ENCODE measurements around the gene POU6F1. TPM values are rescaled to one million over a fixed set of nuclear protein-coding genes. Genes with fewer than 3 reads are reported as not detected.

Gene POU6F1
- total RNA-seq, 2 experiments from 2014 or later, result 3.6 to 5.4 TPM

- CTCF ChIA-PET, result no interaction called here
- Mint-ChIP-seq H3K4me3 (no peak overlapping the region), H3K27ac (no peak overlapping the region)
These were observed 17.7 kb downstream of the POU6F1 start for GRCh38 chr12:51200156-51200555.

GRCh38 chr12:51199366-51199945 lies 18.4 kb downstream of the POU6F1 start:
- no peak overlapping the region for H3K27ac Mint-ChIP-seq
- H3K27me3 Mint-ChIP-seq, result no peaks in the 10 kb centered on the region
- CTCF ChIA-PET, result no interaction called here
- DNase-seq (no peak), ATAC-seq (no peak)
- no peaks in the 10 kb centered on the region for H3K9me3 Mint-ChIP-seq (ENCODE audit: low read depth)
- H3K4me3 Mint-ChIP-seq, result no peak overlapping the region
- H3K36me3 Mint-ChIP-seq, result no peaks in the 10 kb centered on the region
- H3K4me1 Mint-ChIP-seq, result peaks cover 7% of the 10 kb centered on the region

More at GRCh38 chr12:51200156-51200555, 17.7 kb downstream of the POU6F1 start:
- DNase-seq, result no peak
- H3K36me3 Mint-ChIP-seq, result no peaks in the 10 kb centered on the region
- no peaks in the 10 kb centered on the region for H3K27me3 Mint-ChIP-seq
- no peak for ATAC-seq
- H3K4me1 Mint-ChIP-seq, result peaks cover 7% of the 10 kb centered on the region
- no peaks in the 10 kb centered on the region for H3K9me3 Mint-ChIP-seq (ENCODE audit: low read depth)

GRCh38 chr12:51198568-51199365 lies 19.1 kb downstream of the POU6F1 start:
- no peaks in the 10 kb centered on the region for H3K36me3 Mint-ChIP-seq
- CTCF ChIA-PET, result no interaction called here
- H3K27ac Mint-ChIP-seq, result no peak overlapping the region
- no peaks in the 10 kb centered on the region for H3K9me3 Mint-ChIP-seq (ENCODE audit: low read depth)
- H3K27me3 Mint-ChIP-seq, result no peaks in the 10 kb centered on the region
- ATAC-seq, result no peak
- no peak for DNase-seq
- no peak overlapping the region for H3K4me3 Mint-ChIP-seq
- peaks cover 7% of the 10 kb centered on the region for H3K4me1 Mint-ChIP-seq

- ATAC-seq, result no peak
- H3K27ac Mint-ChIP-seq, result no peak overlapping the region
- H3K4me3 Mint-ChIP-seq, result no peak overlapping the region
- peaks cover 1% of the 10 kb centered on the region for H3K4me1 Mint-ChIP-seq
- CTCF ChIA-PET, result interaction anchor here (1.2 kb wide), 1 partner anchor 19 kb away, joined by 3 read pairs; the partner anchor contains the start of gene POU6F1
- no peaks in the 10 kb centered on the region for H3K9me3 Mint-ChIP-seq (ENCODE audit: low read depth)
- H3K27me3 Mint-ChIP-seq, result no peaks in the 10 kb centered on the region
- no peak for DNase-seq
- no peaks in the 10 kb centered on the region for H3K36me3 Mint-ChIP-seq
These were observed 19.9 kb downstream of the POU6F1 start for GRCh38 chr12:51197736-51198567.

- Mint-ChIP-seq H3K36me3 (no peaks in the 10 kb centered on the region), H3K9me3 (ENCODE audit: low read depth) (no peaks in the 10 kb centered on the region), H3K27ac (no peak overlapping the region), H3K4me3 (no peak overlapping the region), H3K4me1 (no peaks in the 10 kb centered on the region), H3K27me3 (no peaks in the 10 kb centered on the region)
- no peak for DNase-seq
- CTCF ChIA-PET, result interaction anchor here (1.2 kb wide), 1 partner anchor 21 kb away, joined by 3 read pairs; the partner anchor contains the start of gene POU6F1
- no peak for ATAC-seq
These were observed 21.3 kb downstream of the POU6F1 start for GRCh38 chr12:51196547-51196946.

DNA sequence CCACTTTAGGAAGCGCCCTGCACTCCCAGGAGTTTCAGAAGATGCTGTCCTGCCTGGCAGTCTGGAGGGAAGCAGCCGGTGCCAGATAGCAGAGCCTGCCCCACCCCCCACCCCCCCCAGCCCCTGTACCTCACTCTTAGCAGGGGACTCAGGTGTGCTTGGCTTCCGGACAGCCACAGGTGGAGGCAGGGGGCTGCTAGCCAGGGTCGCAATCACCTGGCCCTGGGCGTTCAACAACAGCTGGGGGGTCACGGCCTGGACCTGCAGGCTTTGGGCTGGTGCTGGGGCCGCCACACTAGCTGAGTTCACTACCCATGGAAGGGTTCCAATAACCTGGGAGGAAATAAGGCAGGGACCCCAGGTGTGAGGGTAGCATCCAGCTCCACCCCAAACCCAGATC lies 22.0 kb downstream of the POU6F1 start:
- Mint-ChIP-seq H3K4me1 (no peaks in the 10 kb centered on the region), H3K27me3 (no peaks in the 10 kb centered on the region), H3K4me3 (no peak overlapping the region), H3K36me3 (no peaks in the 10 kb centered on the region), H3K9me3 (ENCODE audit: low read depth) (no peaks in the 10 kb centered on the region), H3K27ac (no peak overlapping the region)
- DNase-seq (no peak), ATAC-seq (no peak)
- CTCF ChIA-PET, result no interaction called here

- Mint-ChIP-seq H3K9me3 (ENCODE audit: low read depth) (no peaks in the 10 kb centered on the region), H3K27ac (no peak overlapping the region)
- CTCF ChIA-PET, result no interaction called here
These were observed 25.6 kb downstream of the POU6F1 start for GRCh38 chr12:51192284-51192671.

GRCh38 chr12:51191516-51192283 lies 26.2 kb downstream of the POU6F1 start:
- Mint-ChIP-seq H3K4me1 (peaks cover 7% of the 10 kb centered on the region), H3K27me3 (no peaks in the 10 kb centered on the region), H3K27ac (no peak overlapping the region), H3K36me3 (no peaks in the 10 kb centered on the region), H3K4me3 (no peak overlapping the region), H3K9me3 (ENCODE audit: low read depth) (no peaks in the 10 kb centered on the region)
- DNase-seq (no peak), ATAC-seq (no peak)
- CTCF ChIA-PET, result no interaction called here

More at GRCh38 chr12:51192284-51192671, 25.6 kb downstream of the POU6F1 start:
- ATAC-seq, result no peak
- Mint-ChIP-seq H3K4me1 (peaks cover 7% of the 10 kb centered on the region), H3K27me3 (no peaks in the 10 kb centered on the region), H3K36me3 (no peaks in the 10 kb centered on the region), H3K4me3 (no peak overlapping the region)
- no peak for DNase-seq

DNA sequence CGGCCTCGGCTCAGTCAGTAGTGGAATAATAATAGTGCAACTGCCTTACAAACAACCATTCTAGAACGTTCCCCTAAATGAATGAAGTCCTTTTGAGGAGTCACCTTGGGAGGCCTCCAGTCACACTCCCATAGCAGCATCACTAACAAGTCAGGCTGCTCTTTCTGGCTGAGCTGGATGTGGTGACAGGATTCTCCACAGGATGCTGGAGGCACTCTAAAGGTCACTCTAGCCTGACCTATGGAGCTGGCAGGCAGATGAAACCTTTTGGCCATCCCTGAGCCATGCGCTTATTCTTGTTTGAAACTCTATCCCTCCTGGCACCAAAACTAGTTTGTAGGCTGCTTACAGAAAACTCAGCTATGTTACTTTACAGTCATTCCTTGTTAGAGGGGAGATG lies 27.0 kb downstream of the POU6F1 start:
- Mint-ChIP-seq H3K4me1 (peaks cover 7% of the 10 kb centered on the region), H3K9me3 (ENCODE audit: low read depth) (no peaks in the 10 kb centered on the region), H3K27me3 (no peaks in the 10 kb centered on the region), H3K36me3 (no peaks in the 10 kb centered on the region), H3K4me3 (no peak overlapping the region), H3K27ac (no peak overlapping the region)
- CTCF ChIA-PET, result no interaction called here
- DNase-seq (no peak), ATAC-seq (no peak)

- peaks cover 7% of the 10 kb centered on the region for H3K4me1 Mint-ChIP-seq
- no peaks in the 10 kb centered on the region for H3K36me3 Mint-ChIP-seq
- no peak for DNase-seq
- CTCF ChIA-PET, result no interaction called here
- no peak for ATAC-seq
- H3K27me3 Mint-ChIP-seq, result no peaks in the 10 kb centered on the region
- H3K27ac Mint-ChIP-seq, result no peak overlapping the region
- no peak overlapping the region for H3K4me3 Mint-ChIP-seq
- no peaks in the 10 kb centered on the region for H3K9me3 Mint-ChIP-seq (ENCODE audit: low read depth)
These were observed 28.0 kb downstream of the POU6F1 start for GRCh38 chr12:51189790-51190355.

DNA sequence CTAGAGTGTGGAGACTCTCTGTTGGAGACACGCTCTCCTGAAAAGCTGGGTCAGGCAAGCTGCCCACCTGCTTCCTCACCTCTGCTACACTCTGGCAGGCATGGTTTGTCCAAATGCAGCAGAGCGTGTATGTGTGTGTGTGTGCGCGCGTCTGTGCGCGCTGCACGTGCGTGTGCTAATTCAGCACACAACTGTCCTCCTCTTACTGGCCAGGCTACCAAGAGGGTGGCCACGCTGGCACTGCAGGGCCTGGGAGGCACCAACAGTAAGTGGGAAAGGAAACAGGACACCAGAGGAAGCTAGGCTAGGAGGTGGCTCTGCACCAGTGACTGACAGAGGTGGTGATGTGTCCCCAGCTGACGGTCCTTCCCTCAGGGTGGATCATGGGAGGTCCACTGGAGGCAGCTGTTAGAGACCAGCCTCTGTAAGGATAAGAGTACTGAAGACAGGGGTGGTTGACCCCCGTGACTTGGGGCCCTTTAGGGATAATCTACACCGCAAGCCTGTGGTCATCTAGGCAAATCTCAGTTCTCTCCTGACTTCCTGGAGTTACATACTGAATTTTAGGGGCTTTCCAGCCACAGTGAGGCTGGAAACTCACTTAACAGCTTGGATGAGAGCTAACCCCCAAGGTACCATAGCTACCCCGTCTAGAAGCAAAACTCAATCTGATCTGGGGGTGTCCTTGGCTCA lies 29.4 kb downstream of the POU6F1 start:
- DNase-seq (no peak), ATAC-seq (no peak)
- Mint-ChIP-seq H3K27ac (no peak overlapping the region), H3K4me1 (peaks cover 7% of the 10 kb centered on the region), H3K9me3 (ENCODE audit: low read depth) (no peaks in the 10 kb centered on the region), H3K36me3 (no peaks in the 10 kb centered on the region), H3K4me3 (no peak overlapping the region), H3K27me3 (no peaks in the 10 kb centered on the region)
- CTCF ChIA-PET, result no interaction called here

- H3K9me3 Mint-ChIP-seq (ENCODE audit: low read depth), result no peaks in the 10 kb centered on the region
- H3K4me3 Mint-ChIP-seq, result no peak overlapping the region
- no peak overlapping the region for H3K27ac Mint-ChIP-seq
- DNase-seq (no peak), ATAC-seq (no peak)
- CTCF ChIA-PET, result no interaction called here
- H3K36me3 Mint-ChIP-seq, result no peaks in the 10 kb centered on the region
- no peaks in the 10 kb centered on the region for H3K27me3 Mint-ChIP-seq
- H3K4me1 Mint-ChIP-seq, result peaks cover 7% of the 10 kb centered on the region
These were observed 30.4 kb downstream of the POU6F1 start for GRCh38 chr12:51187370-51187987.
